IPS DF 4.7 (cell line): ENCODE data around the gene COL5A1.

ENCODE experiments used
- DNase-seq: peaks from one replicate; pipeline ENCODE4 v3.0.0-alpha.2; 2013; ENCODE audit warnings: low spot score; ENCODE audit errors: extremely low read depth

Gene COL5A1

GRCh38 chr9:134625361-134626068, 16.1 kb upstream of the COL5A1 start:
- no peak for DNase-seq

GRCh38 chr9:134626069-134626423, 15.6 kb upstream of the COL5A1 start:
- DNase-seq = no peak

DNA sequence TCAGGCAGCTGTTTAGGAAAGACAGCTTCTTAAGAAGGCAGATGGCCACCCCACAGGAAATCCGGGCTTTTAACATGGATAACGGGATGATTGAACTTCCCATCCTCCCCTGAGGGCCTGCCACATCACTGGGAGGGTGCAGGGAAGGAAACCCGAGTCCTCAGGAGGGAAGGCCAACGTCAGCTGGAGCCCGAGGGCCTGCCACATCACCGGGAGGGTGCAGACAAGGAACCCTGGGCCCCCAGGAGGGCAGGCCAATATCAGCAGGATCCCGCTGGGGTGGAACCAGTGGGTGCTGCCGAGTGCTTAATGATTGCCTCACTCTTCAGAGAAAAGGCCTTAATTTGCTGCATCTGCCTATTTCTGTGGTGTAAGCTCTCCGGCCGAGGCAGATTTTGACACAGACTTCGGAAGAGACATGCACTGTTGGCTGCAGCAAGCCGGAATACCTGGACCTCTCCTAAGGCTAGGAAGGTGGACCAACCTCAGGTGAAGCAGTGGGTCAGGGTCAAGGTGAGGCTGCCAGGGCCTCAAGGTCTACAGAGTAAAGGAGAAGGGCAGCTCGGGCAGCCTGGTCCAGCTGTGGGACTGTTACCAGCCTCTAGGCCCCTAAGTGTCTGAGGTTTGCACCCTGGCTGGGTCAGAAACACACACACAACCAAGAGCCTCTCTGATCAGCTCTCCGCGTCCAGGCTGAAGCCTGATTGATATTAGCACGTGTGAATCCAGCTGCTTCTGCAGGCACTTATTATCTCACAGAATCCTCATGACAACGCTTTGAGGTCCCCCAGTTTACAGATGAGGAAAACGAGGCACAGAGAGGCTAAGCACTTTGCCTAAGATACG, 14.8 kb upstream of the COL5A1 start:
- no peak for DNase-seq

GRCh38 chr9:134627417-134628353, 13.9 kb upstream of the COL5A1 start:
- no peak for DNase-seq

- no peak for DNase-seq
These were observed 13.3 kb upstream of the COL5A1 start for GRCh38 chr9:134628354-134628736.

DNA sequence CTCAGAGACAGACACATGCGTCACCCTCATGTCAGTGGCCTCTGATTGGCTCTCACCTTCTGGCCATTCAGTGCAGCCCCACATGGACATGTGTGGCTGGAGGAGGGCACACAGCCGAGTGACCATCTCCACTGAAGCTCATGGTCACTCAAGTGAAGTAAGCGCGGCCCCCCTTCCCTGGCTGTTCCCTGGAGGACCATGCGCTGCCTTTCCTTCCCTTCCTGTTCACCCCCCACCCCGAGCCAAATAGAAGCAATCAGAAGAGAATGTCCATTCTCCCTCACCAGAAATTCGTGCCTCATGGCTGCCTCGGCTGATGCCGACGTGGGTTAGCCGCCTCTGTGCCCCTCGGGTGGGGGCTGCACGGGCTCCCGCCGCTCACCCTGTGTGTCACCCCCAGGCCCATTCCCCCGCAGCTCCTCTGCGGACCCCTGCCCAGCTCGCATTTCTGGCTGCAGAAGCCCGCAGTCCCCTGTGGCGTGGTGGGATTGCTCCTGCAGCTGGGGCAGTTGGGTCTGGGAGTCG, 12.5 kb upstream of the COL5A1 start:
- no peak for DNase-seq

- no peak for DNase-seq
These were observed 11.8 kb upstream of the COL5A1 start for GRCh38 chr9:134629586-134630392.

DNA sequence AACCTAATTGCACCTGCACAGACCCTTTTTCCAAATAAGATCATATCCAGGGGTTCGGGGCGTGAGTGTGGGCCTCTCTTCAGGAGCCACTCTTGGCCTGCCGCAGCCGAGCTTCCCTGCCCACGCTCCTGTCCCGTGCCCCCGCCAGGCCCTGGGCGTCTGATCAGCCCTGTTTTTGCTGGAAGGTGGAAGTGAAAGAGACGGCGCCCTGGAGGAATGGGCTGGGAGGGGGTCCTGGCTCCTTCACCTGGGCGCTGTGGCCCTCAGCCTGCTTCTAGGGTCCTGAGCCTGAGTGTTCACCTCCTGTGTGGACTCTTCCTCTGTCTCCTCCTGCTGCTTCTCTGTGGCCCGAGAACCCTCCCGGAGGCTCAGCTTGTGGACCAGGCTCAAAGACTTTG, 11.2 kb upstream of the COL5A1 start:
- DNase-seq = no peak

- DNase-seq = no peak
These were observed 10.7 kb upstream of the COL5A1 start for GRCh38 chr9:134630861-134631260.

GRCh38 chr9:134631881-134632280, 9.7 kb upstream of the COL5A1 start:
- no peak for DNase-seq

DNA sequence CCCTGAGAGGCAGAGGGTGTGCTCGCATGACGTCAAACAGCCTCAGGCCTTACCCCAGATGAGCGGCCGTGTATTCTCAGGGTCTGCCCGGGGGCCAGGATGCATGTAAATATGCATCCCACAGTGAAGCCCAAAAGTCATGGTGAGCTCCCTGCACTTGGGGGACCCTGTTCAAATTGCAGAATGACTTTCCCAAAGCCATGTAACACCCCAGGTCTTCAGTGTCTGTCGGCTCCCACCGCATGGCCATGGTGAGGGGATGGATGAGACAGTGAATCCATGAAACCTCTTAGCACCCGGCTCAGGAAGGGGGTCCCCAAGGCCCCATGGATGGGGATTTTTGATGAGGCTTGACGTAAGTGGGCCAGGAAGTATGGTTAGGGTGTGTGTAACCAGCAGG, 9.3 kb upstream of the COL5A1 start:
- DNase-seq = no peak

DNA sequence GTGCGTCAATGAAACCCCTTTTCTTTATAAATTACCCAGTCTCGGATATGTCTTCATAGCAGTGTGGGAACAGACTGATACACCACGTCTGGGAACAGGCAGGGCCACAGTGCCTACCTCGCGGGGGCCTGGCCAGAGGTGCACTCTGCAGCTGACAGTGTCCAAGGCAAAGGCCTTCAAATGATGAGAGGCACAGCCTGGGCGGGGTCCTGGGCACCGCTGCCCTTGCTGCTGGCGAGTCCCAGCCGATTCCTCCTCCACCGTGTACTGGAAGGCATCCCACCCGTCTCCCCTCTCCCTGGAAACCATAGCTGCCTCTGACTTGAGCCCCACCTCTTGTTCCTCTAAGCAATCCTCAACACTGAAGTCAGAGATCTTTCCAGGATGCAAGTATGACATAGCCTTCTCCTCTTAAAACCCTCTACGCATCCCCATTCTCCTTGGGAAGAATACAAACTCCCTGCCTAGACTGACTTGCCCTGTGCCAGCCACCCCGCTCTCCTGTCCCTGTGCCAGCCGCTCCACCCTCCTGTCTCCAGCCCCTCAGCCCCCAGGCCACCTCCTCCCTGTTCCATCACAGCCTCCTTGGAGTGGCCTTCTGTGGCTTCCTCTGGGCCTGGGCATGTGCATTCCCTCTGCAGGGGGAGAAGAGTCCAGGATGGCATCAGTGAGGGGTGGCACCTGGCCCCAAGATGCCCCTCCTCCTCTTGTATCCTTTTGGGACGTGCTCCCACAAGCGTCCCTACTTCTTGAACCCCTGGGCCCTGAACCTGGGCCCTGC, 8.1 kb upstream of the COL5A1 start:
- no peak for DNase-seq

DNA sequence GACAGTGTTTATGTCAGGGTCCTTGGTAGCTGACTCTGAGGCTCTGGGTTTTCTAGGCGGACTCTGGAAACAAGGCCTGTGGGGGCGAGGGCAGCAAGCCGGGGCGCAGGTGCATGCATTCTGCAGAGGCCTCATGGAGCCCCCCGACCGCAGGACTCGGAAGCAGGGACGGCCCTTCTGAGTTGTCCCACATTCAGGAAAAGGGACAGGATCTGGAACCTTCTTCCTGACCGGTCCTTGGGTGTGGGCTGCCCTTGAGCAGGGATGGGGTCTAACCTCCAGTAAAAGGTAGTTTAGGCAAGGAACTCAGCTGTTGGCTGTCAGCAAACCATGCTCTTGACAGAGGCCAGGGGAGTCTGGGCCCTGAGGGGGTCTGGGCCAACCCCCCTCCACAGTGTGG, 7.4 kb upstream of the COL5A1 start:
- no peak for DNase-seq

DNA sequence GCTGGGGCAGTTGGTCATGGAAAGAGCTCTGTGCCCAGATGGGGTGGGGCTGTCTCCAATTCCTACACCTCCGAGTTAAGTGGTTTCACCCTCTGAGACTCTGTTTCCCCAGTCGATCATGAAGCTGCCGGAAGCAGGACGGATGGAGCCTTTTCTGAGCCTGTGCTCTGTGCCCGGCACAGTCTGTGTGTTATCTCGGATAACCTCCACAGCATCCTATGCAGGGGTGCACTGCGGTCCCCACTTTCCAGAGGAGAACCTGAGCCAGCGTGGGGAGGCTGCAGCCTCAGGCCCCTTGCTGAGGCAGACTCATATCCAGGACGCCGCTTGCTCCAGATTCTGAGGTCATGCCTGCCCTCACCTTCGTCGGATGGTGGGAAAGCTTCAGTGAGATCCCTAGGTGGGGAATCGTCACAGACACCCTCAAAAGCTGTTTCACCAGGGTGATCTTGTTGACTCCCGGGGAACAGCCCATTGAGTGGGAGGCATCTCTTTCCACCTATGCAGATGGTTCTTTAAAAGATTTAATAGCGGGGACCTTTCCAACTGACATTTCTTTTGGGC, 6.9 kb upstream of the COL5A1 start:
- DNase-seq = no peak

GRCh38 chr9:134635351-134636148, 6.1 kb upstream of the COL5A1 start:
- DNase-seq = no peak

DNA sequence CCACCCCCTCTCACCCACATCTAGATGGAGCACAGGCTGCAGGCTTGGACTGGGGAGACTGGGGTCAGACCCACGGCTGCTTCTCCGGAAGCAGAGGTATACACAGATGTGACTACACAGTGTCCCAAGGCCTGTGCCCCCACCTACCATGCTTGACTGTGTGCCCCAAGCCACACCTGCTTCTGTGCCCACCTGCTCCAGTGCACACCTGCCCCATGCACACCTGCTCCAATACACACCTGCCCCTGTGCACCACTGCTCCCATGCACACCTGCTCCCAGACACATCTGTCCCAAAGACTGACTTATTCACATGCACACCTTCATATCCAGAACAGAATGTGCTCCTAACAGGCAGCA, 5.5 kb upstream of the COL5A1 start:
- DNase-seq = no peak

GRCh38 chr9:134637241-134637640, 4.4 kb upstream of the COL5A1 start:
- no peak for DNase-seq

- DNase-seq = no peak
These were observed 3.7 kb upstream of the COL5A1 start for GRCh38 chr9:134637696-134638501.
